ENCODE measurements around the gene SCEL. TPM values are rescaled to one million over a fixed set of nuclear protein-coding genes. Genes with fewer than 3 reads are reported as not detected.
"Not testable (repeated sequence)": the region's sequence is repeated elsewhere in the genome, so short reads cannot be mapped to it uniquely, and the experiment has no call there.

SCEL gene
- total RNA-seq, 1 donor from 2014 or later = 251 TPM

DNA sequence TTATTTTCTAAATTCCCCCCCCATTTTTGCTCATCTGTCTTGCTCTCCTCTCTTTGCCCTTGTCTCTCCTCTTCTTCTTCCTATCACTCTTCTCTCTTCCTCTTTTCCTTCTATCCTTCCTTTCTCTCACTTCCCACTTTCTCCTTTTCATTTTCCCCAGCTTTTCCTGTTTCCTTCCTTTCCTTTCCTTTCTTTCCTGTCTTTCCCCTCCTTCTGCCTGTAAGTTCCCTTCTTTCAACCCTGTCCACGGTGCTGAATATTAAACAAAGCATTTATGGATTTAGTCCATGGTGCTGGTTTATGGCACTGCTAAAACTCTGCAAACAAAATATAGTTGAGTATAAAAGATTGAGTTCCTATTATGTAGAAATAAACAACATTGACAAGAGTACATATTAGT lies 27.6 kb downstream of the SCEL start:
- ATAC-seq = no peak

- no peak for ATAC-seq
Measured at GRCh38 chr13:77565635-77566034, 30.1 kb downstream of the SCEL start.

GRCh38 chr13:77571956-77572355 lies 36.5 kb downstream of the SCEL start:
- ATAC-seq = no peak

DNA sequence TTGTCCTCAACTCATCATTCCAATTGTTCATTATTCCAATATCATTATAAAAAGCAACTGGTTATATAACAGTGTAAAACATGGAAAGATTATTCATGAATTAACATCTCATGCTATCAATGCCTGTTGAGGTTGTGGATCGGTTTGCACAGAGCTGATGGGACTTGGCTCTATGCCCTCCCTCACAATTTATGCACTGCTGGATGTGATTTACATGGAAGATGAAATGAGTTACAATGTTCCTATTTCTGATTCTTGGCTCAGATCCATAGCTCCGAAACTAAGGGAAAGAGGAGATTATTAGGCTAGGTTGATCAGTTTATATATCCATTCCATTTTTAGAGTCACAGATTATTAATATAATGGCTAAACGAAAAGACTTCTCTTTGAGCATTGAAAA lies 38.6 kb downstream of the SCEL start:
- no peak for ATAC-seq

DNA sequence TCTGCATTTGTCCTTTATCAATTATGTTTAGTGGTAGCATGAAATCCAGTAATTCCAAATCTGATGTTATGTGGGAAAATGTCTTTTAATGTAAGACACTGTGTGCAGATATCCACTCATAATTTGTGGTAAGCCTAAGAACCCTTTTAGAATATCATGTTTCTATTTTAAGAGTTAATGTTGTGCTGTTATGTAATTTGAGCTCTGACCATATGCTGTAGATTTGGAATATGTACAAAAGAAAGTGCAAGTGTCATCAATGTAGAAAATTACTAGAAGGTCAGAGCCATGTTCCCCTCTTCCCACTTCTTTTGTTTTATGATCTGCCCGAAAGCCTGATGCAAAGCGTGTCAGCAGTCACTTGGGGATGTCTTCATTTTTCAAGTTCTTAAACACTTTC lies 44.5 kb downstream of the SCEL start:
- no peak for ATAC-seq

DNA sequence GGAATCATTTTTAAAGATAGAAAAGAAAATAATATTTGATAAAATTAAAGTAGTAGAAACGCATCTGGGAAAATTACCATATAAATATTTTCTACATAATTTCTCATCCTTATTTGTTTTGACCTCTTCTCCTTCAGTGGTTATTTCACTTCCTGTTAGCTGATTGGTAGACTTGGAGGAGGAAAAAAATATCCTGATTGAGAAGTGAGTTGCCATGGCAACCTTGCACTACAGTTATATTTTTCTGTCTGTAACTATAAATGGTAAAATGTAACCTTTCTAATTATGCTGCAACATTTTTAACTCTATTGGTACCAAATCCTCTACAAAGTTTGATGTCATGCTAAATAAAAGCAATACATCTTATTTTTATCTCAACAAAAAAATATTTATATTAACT lies 45.2 kb downstream of the SCEL start:
- no peak for ATAC-seq

GRCh38 chr13:77583581-77583980 lies 48.1 kb downstream of the SCEL start:
- no peak for ATAC-seq

DNA sequence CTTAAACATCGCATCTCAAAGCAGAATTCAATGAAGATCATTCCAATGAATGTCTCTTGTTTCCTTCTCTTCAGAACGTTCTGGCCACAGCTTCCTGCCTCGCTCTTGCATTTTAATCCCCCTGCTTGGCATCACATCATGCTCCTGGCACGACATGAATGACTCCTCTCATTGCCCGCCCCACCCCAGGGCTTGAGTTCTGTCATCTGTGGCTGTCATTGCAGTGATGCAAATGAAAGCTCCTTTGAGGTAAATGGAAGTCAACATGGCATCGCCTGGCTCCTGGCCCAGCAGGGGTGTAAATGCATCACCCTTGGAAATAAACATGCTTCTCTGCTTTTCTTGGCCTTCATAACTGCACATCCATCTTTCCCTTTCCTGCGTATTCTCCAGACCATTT lies 48.6 kb downstream of the SCEL start:
- ATAC-seq = peak; percentile 87

DNA sequence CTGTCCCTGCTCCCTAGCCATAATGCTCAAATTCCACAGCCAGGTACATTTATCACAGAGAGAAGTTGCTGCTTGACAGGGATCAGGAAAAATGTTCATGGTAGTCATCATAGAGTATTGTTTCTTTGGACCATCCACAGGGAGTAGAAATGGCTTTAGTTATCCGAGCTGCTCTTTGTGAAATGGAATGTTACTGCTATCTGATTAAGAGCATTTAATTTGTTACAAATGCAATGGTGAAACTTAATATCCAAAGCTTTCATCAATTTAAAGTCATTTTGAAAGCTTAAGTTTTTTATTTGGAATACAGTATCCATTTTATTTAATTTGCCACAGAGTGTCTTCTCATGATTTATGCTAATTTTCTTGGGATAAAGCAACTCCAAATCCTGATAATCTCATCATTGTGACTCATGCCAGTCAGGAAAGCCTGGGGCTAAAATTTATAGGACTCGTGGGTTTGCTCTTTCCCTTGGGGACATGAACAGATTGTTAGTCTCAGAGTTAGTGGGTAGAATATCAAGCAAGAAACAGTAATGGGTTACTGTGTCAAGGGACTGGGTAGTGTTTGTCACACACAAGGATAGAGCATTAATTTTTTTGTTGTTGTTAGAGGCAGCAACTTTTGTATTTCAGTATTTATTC lies 59.8 kb downstream of the SCEL start:
- ATAC-seq = no peak

GRCh38 chr13:77596777-77597176 lies 61.3 kb downstream of the SCEL start:
- ATAC-seq = no peak

- no peak for ATAC-seq
Measured at GRCh38 chr13:77599351-77599750, 63.8 kb downstream of the SCEL start.

GRCh38 chr13:77600701-77601100 lies 65.2 kb downstream of the SCEL start:
- ATAC-seq = no peak

GRCh38 chr13:77611068-77611467 lies 75.6 kb downstream of the SCEL start:
- no peak for ATAC-seq

- ATAC-seq = no peak
Measured at GRCh38 chr13:77616027-77616426, 80.5 kb downstream of the SCEL start.

GRCh38 chr13:77619655-77620054 lies 84.1 kb downstream of the SCEL start:
- ATAC-seq = no peak

GRCh38 chr13:77620138-77620537 lies 84.6 kb downstream of the SCEL start:
- ATAC-seq = peak; percentile 19

GRCh38 chr13:77623806-77624205 lies 88.3 kb downstream of the SCEL start:
- no peak for ATAC-seq

GRCh38 chr13:77628170-77628569 lies 92.7 kb downstream of the SCEL start:
- no peak for ATAC-seq

DNA sequence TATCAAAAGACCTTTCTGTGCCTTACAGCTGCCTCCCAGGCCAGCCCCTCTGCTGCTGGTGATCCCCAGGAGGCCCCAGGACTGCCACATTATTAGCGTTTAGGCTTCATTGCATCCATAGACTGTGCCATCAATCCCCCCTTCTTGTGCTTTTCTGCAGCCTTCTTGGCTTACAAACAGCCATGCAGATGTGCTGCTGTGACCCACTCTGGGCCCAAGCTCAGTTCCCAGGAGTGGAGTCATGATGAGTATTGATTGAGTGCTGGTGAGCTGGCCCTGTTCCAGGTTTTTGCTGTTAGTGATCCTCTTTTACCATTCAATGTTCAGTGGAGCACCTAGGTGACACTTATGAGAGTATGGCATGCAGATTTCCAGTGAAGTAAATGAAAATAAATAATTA lies 102.1 kb downstream of the SCEL start:
- ATAC-seq = no peak

GRCh38 chr13:77650409-77650808 lies 114.9 kb downstream of the SCEL start:
- ATAC-seq = no peak

- ATAC-seq = peak; percentile 23
Measured at GRCh38 chr13:77653301-77653700, 117.8 kb downstream of the SCEL start.

GRCh38 chr13:77660016-77660415 lies 124.5 kb downstream of the SCEL start:
- ATAC-seq = not testable (repeated sequence)

DNA sequence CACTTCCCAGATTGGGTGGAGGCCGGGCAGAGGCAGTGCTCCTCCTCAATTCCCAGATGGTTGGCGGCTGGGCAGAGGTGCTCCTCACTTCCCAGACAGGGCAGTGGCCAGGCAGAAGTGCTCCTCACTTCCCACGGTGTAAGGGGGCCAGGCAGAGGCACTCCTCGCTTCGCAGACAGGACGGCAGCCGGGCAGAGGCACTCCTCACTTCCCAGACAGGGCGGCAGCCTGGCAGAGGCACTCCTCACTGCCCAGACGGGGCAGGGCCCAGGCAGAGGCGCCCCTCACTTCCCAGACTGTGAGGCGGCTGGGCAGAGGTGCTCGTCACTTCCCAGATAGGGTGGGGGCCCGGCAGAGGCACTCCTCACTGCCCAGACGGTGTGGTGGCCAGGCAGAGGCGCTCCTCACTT lies 125.3 kb downstream of the SCEL start:
- no peak for ATAC-seq

DNA sequence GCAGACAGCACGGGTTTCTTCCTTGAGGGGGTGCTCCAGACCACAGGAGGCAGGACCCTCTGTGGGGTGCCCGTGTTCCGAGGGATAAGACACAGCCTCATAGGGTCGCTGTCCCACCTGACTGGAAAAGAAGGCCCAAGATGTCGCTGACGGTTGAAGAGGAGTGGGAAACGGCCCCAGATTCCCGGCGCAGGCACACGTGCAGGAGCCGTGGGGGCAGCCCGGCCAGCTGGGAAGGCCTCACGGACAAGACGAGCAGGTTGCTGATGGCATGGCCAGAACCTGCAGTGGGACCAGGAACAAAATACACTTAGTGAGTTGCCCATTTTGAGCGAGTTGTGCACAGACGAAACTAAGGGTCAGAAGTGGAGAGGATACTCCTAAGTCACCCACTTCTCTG lies 126.8 kb downstream of the SCEL start:
- not testable (repeated sequence) for ATAC-seq

GRCh38 chr13:77662831-77663230 lies 127.3 kb downstream of the SCEL start:
- ATAC-seq = not testable (repeated sequence)

All from esophagus mucosa (tissue), 1 donor.